HuH-7 (cell line): Measurements from ENCODE around the gene TUBB4B.

Experiments
- DNase-seq: peaks from one replicate; pipeline ENCODE4 v3.0.0; 2011; ENCODE audit warnings: low spot score

The TUBB4B gene

DNA sequence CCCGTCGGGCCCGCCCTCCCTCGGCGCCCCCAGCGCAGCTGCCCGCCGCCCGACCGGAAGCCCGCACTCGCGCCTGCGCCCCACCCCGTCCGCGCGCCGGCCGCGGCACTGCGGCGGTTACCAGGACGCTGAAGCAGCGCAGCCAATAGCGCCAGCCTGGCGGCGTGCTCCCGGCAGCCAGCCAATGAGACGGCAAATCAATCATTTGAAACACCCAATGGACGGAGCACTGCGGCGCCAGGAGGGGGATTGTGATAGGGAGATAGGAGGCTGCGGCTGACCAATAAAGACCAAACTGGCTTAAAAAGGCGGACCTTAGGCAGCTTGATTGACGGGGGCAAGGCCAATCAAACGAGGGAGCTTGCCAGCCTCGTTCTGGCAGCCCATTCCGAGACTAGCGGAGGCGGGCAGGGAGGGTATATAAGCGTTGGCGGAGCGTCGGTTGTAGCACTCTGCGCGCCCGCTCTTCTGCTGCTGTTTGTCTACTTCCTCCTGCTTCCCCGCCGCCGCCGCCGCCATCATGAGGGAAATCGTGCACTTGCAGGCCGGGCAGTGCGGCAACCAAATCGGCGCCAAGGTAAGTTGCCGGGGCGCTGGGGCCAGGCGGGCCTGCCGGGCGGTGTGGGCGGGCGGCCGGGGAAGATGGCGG is at the start of gene TUBB4B:
TUBB4B (plus strand) TSS at position 447 of the 649 bp plus-strand sequence; CDS start at position 521, 74 bp downstream.
- peak; percentile 100 for DNase-seq

DNA sequence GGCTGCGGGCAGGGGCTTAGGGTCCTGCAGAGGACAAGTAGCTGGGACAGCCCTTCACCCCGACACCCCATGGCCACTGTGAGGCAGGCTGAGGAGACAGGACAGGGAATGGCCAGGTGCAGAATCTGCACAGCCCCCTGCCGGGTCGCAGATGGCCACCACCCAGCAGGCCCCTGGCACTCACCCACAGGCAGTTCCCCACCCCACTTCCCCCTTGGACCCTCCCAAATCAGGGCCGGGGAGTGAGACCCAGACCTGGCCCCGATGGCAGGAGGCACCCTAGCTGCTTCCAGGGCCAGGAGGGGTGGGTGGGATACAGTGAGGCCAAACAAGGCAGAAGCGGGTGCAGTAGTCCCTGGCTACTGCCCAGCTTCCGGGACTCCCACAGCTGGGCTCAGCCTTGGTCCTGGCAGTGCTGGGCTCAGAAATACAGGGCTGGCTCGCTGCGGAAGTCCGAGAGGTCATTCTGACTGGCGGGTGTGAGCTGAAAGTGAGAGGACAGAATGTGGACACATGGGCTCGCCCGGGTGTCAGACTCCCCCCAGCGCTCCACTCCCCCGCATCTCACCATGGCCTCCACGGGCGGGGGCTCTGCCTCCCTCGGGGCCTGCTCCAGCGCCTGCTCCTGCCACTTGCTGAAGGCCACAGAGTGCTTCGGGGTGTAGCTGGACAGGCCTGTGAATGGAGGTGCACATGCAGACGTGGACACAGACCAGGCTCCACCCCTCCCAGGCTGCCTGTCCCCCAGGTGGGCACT is 49.2 kb upstream of the TUBB4B start:
- DNase-seq = no peak

GRCh38 chr9:137192448-137192780 is 48.7 kb upstream of the TUBB4B start:
- no peak for DNase-seq

- DNase-seq = no peak
These were observed 48.2 kb upstream of the TUBB4B start for GRCh38 chr9:137192859-137193258.

GRCh38 chr9:137193771-137194170 is 47.3 kb upstream of the TUBB4B start:
- DNase-seq = no peak

- DNase-seq = no peak
These were observed 46.7 kb upstream of the TUBB4B start for GRCh38 chr9:137194388-137194787.

- DNase-seq = no peak
These were observed 46.2 kb upstream of the TUBB4B start for GRCh38 chr9:137194909-137195308.

GRCh38 chr9:137195525-137196220 is 45.4 kb upstream of the TUBB4B start:
- DNase-seq = no peak

DNA sequence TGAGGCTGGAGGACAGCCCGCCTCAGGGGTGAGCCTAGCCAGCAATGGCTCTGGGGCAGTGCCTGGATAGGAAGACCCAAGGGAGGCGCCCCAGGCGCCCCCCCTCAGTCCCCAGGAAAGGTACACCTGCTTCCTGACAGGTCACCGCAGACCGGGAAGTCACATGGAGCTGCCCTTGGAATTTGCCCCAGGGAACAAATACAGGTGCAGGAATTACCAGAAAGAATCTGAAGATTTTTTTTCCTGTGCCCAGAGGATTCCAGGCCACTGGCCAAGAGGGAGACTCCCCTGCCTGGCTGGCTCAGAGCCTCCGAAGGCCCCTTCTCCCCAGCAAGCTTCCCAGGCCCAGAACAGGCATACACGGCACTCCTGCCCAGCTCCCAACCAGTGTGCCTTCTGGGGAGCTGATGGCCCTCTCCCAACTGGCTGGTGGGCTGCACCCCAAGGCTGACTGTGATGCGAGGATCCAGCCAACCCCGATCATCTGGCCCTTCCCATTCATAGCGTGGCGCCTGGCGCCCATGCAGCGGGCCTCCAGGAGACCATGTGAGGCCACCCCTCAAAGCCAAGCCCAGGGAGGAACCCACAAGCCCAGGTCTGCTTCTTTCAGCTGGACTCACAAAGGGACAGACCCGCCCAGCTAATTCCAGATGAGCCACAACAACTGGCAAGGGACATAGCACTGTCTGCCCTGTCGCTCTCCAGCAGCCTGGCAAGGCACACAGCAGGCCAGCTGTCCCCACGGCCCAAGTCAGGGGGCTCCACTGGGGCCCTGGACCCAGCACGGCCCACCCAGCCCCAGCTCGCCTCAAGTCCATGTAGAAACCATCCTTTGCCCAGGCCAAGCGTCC is 42.8 kb upstream of the TUBB4B start:
- no peak for DNase-seq

DNA sequence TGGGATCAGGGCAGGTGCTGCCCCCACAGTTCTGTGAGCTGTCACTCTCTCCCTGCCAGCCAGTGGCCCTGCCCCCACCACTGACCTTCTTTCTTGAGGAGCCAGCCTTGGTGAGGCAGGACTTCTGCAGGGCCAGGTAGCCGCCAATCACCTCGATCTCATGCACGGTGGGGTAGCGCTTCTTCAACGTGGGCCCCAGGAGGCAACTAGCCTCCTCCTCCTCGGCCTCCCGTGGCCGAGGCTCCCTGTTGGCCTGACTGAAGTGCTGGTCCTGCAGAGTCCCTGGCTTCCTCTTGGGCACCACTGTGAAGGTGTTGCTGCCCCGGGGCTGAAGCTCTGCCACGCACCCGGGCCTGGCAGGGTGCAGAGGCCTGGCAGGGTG is 42.2 kb upstream of the TUBB4B start:
- DNase-seq = no peak

DNA sequence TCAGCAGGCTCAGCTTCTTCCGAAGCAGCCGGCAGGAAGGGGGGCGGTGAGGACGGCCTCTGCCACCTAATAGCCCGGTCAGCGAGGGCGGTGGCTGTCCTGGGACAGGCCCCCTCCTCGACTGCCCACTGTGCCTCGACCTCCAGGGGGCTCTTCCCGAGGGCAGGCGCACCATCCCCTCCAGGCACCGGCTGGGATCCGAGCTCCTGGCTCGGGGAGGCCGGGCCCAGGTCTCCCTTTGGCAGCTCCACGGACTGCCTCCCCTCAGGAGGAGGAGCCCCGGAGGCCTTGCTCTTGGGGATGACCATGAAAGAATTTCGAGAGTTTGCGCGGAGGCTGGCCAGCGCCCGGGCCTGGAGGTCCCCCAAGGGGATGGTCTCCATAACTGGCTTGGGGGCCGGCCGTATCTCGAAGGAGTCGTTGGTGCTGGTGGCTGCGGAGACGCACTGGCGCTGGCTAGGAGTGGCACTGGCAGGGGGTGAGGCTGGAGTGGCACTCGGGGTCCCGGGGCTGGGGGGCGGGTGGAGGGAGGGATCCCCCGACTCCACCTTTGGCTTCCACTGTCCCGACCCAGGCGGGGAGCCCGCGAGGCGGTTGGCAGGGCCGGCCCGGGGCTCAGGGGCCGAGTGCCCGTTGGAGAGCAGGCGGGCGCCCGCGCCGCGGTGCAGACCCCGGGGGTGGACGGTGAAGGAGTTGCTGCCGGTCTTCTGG is 41.5 kb upstream of the TUBB4B start:
- DNase-seq = no peak

- peak; percentile 100 for DNase-seq
These were observed 40.5 kb upstream of the TUBB4B start, which contains the start of gene TPRN for GRCh38 chr9:137200311-137201204. TSS of gene TPRN (minus strand) at chr9:137200741. CDS start at chr9:137200711, 30 bp downstream.

DNA sequence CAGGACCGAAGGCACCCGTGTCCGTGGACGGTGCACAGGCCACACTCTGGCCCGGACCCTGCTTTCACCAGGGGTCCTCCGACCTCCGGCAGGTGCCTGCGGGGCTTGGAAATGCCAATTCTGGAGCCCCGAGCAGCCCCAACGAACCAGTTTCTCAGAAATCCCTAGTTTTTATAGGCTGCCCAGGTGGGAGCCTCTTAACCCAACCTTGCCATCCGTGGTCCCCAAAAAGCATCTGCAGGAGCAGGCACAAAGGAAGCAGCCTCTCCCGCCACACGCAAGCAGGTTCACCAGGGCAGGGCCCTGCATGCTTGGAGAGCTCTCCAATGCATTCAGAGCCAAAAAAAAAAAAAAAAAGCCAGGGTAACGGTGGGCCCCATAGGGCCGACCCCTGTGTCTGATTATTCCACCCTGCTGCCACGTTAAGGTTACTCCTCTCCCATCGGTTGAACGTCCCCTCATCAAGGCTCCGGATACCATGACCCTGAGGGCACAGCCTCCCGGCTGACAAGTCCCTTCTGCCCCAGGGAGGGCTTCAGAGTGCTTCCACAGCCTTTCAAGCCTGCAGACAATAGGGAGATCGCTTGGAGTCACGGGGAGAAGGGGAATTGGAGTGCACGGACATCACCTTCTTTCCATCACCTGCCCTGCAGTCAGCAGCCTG is 39.8 kb upstream of the TUBB4B start:
- DNase-seq = no peak

GRCh38 chr9:137202966-137203365 is 38.1 kb upstream of the TUBB4B start:
- no peak for DNase-seq

GRCh38 chr9:137204731-137205125 is 36.4 kb upstream of the TUBB4B start:
- DNase-seq = no peak

DNA sequence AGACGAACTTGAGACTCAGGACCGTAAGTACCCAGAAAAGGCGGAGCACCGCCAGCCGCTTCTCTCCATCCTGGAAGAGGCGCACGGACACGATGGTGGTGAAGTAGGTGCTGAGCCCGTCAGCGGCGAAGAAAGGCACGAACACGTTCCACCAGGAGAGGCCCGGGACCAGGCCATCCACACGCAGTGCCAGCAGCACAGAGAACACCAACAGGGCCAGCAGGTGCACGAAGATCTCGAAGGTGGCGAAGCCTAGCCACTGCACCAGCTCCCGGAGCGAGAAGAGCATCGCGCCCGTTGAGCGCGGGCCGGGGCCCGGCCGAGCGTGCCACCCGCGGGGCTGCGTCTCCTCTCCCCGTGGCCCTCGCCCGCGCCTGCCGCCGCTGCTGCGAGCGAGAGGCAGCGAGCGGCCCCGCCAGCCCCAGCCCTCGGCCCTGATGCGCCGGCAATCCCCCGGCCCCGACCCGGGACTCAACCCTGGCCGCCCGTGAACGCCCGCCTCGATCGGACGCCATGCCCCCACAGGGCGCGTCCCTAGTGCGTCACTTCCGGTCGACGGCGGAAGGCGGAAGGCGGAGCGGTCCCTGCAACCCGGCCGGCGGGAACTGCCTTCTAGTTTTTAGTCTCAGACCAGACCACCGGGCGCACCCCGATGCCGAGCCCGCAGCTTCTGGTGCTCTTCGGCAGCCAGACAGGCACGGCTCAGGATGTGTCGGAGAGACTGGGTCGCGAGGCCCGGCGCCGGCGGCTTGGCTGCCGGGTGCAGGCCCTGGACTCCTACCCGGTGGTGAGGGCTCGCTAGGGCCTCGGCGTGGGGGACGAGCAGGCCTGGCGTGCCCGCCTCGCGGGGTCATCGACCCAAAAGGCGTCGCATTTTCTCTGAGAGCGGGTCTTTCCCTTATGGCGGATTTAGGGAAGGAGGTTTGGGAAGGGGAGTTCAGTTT is 35.7 kb upstream of the TUBB4B start, which contains the start of the genes NDOR1 and TMEM203:
NDOR1 (plus strand) TSS at position 575 of the 944 bp plus-strand sequence; CDS start at position 653, 78 bp downstream.
TMEM203 (minus strand) TSS at position 523 of the 944 bp plus-strand sequence; CDS start at position 289, 234 bp downstream.
- peak; percentile 97 for DNase-seq

DNA sequence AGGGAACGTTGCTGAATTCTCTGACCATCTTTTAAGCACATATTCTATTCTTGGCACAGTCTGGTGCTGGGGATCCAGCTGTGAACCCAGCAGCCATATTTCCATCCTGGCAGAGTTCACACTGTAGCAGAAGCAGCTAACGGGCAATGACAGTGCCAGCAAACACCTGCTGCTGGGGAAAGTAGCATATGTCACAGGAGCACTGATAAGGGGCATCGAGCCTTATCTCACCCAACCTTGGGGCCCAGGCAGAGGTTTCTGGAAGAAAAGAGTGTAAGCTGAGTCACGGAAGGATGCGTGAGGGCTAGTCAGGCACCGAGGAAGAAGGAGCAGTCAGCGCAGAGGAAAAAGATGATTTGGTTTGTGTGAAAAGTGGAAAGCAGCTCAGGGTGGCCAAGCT is 34.5 kb upstream of the TUBB4B start:
- no peak for DNase-seq

GRCh38 chr9:137211532-137211931 is 29.6 kb upstream of the TUBB4B start:
- DNase-seq = no peak
